ENCODE results near the gene PRKCA.

PRKCA gene

DNA sequence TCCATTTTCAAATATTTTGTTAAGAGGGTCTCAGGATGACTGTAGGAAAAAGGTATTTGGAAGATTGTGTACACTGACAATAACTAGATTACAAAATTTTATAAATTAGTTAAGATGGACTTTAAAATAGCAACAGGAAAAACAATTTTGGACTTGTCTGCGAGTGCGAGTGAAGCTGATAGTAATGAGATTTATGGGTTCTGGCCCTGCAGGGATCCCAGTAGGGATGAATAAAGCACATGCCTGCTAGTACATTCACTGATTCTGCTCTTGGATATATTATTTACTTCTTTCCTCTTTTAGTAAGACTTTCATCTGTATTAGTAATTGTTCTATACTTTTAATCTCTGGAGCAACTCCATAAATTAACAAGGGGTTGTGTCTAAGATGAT is 28.2 kb downstream of the PRKCA start:
- DNase-seq = no peak

DNA sequence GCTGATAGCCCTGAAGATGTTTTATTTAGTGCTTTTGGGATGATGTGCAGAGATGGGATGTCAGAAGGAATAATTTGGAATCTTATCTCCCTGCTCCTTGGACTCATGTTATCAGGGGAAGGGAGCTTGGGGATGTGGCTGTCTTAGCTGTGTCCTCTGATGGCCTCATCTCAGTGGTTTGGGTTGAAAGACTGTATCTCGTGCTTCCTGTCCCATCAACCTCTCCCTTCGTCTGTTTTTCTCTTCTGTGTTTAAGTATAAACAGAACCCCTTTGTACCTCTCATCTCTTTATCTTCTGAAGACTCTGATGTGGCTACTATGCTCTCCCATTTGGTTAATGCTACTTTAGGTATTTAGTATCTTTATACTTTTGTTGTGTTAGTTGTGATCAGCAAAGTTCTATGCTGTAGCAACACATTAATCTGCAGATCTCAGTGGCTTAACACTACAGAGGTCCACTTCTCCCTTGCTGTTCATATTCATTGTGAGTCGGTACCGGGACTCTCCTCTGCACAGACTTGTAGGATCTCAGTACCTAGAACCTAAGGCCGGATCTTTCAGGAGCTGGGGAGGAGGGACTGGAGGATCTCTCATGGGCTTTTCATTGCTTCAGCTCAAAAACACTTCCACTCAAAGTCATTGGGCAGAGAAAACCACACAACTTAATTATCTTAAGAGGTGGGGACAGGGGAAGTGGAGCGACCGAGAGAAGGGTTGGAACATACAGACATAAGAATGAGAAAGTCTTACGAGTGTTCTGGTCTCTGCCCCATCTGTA is 28.8 kb downstream of the PRKCA start:
- intact Hi-C loops (cut with DNase I; ENCODE audit: low total_unique reads) = no loop called here
- no peak overlapping the region for H3K4me3 ChIP-seq
- TF ChIP-seq, protein P1, sequence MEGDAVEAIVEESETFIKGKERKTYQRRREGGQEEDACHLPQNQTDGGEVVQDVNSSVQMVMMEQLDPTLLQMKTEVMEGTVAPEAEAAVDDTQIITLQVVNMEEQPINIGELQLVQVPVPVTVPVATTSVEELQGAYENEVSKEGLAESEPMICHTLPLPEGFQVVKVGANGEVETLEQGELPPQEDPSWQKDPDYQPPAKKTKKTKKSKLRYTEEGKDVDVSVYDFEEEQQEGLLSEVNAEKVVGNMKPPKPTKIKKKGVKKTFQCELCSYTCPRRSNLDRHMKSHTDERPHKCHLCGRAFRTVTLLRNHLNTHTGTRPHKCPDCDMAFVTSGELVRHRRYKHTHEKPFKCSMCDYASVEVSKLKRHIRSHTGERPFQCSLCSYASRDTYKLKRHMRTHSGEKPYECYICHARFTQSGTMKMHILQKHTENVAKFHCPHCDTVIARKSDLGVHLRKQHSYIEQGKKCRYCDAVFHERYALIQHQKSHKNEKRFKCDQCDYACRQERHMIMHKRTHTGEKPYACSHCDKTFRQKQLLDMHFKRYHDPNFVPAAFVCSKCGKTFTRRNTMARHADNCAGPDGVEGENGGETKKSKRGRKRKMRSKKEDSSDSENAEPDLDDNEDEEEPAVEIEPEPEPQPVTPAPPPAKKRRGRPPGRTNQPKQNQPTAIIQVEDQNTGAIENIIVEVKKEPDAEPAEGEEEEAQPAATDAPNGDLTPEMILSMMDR (IDR thresholded peaks at IDR 0.05) = no peak
- no peaks in the 10 kb centered on the region for H3K27me3 ChIP-seq
- H3K27ac ChIP-seq = no peak overlapping the region
- no peak for DNase-seq
- H3K9me3 ChIP-seq = no peaks in the 10 kb centered on the region
- no peaks in the 10 kb centered on the region for H3K36me3 ChIP-seq
- H3K4me1 ChIP-seq = peaks cover 0 to 9% (median 7%) of the 10 kb centered on the region in 4 donors

More for the DNA sequence above, 28.2 kb downstream of the PRKCA start:
- H3K4me3 ChIP-seq = no peak overlapping the region
- peaks cover 0 to 9% (median 7%) of the 10 kb centered on the region in 4 donors for H3K4me1 ChIP-seq
- H3K27ac ChIP-seq = no peak overlapping the region
- intact Hi-C loops (cut with DNase I; ENCODE audit: low total_unique reads) = no loop called here
- TF ChIP-seq, protein P1 (IDR thresholded peaks at IDR 0.05) = no peak
- H3K27me3 ChIP-seq = no peaks in the 10 kb centered on the region
- no peaks in the 10 kb centered on the region for H3K9me3 ChIP-seq
- no peaks in the 10 kb centered on the region for H3K36me3 ChIP-seq

GRCh38 chr17:66335797-66336196 is 33.4 kb downstream of the PRKCA start:
- no peak overlapping the region for H3K27ac ChIP-seq
- intact Hi-C loops (cut with DNase I; ENCODE audit: low total_unique reads) = no loop called here

DNA sequence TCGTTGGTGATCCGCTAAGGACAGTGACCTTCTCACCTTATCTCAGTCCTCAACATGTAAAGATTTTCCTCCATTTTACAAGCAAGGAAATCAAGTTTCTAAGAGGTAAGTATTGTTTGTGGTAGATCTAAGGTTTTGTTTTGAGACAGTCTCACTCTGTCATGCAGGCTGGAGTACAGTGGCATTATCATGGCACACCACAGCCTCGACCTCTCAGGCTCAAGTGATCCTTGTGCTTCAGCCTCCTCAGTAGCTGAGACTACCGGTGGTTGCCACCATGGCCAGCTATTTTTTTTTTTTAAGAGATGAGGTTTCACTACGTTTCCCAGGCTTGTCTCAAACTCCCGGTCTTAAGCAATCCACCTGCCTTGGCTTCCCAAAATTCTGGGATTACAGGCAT is 34.9 kb downstream of the PRKCA start:
- H3K27me3 ChIP-seq = no peaks in the 10 kb centered on the region
- no peaks in the 10 kb centered on the region for H3K9me3 ChIP-seq
- no peak overlapping the region for H3K27ac ChIP-seq
- H3K36me3 ChIP-seq = no peaks in the 10 kb centered on the region
- no peak overlapping the region for H3K4me3 ChIP-seq
- no peak for DNase-seq
- TF ChIP-seq, protein P1 (IDR thresholded peaks at IDR 0.05) = no peak
- H3K4me1 ChIP-seq = peaks cover 0 to 40% (median 10%) of the 10 kb centered on the region in 4 donors
- intact Hi-C loops (cut with DNase I; ENCODE audit: low total_unique reads) = no loop called here

More at GRCh38 chr17:66335797-66336196, 33.4 kb downstream of the PRKCA start:
- Histone ChIP-seq H3K4me3 (no peak overlapping the region), H3K4me1 (peaks cover 0 to 40% (median 13%) of the 10 kb centered on the region in 4 donors), H3K36me3 (no peaks in the 10 kb centered on the region), H3K27me3 (no peaks in the 10 kb centered on the region), H3K9me3 (no peaks in the 10 kb centered on the region)
- TF ChIP-seq, protein P1 (IDR thresholded peaks at IDR 0.05) = no peak
- DNase-seq = no peak

DNA sequence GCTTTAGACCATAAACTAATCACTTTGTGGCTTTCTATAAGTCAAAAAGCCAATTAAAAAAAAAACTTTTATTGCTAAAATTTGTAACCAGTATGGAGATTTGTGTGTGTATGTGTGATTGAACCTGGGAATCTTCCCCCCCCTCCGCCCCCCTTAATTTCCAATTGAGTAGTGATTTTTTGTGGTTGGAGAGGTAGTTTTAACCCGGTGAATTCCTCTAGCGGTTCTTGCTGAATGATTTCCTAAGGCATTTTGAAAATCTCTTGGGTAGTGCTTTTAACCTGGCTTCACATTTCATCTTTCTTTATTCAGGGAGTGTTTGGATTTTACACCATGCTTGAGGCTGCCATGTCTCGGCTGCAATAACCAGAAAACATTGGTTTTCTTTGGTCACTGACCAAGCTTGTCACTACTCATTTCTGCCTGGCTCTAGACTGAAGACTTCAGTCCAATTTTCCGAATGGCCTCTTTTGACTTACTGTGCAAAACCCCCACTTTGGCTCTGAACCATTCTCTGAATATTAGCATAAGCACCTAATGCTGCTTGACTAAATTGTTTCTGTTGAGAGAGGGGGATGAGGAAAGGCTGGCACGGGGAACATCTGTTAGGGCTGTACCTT is 35.6 kb downstream of the PRKCA start:
- H3K9me3 ChIP-seq = no peaks in the 10 kb centered on the region
- H3K4me3 ChIP-seq = no peak overlapping the region
- intact Hi-C loops (cut with DNase I; ENCODE audit: low total_unique reads) = no loop called here
- H3K27me3 ChIP-seq = no peaks in the 10 kb centered on the region
- DNase-seq = no peak
- TF ChIP-seq, protein P1 (IDR thresholded peaks at IDR 0.05) = no peak
- no peaks in the 10 kb centered on the region for H3K36me3 ChIP-seq
- H3K27ac ChIP-seq = no peak overlapping the region
- H3K4me1 ChIP-seq = peaks cover 0 to 40% (median 10%) of the 10 kb centered on the region in 4 donors

All from tibial artery (tissue), 4 donors.